ENCODE data around the gene NCK2.

NCK2 gene

GRCh38 chr2:105809723-105810122 lies 65.0 kb downstream of the NCK2 start:
- Histone ChIP-seq H3K36me3 (ENCODE audit: low read length) (no peaks in the 10 kb centered on the region), H3K4me3 (ENCODE audit: insufficient read depth, low read length, poor library complexity, severe bottlenecking) (no peak overlapping the region), H3K27ac (ENCODE audit: low read depth, low read length) (no peak overlapping the region), H2AFZ (ENCODE audit: low read depth, low read length, severe bottlenecking) (no peak overlapping the region), H3K9ac (ENCODE audit: low read length) (no peak overlapping the region), H3K4me2 (ENCODE audit: low read depth, low read length, poor library complexity, severe bottlenecking) (no peak overlapping the region), H3F3A (ENCODE audit: insufficient read depth) (no peaks in the 10 kb centered on the region), H4K20me1 (ENCODE audit: low read depth, low read length) (no peaks in the 10 kb centered on the region), H3K9me3 (ENCODE audit: insufficient read depth, low read length) (no peaks in the 10 kb centered on the region), H3K79me2 (ENCODE audit: insufficient read depth, low read length) (no peaks in the 10 kb centered on the region), H3K9me2 (replicated peaks; ENCODE audit: insufficient read depth, low read length) (no peaks in the 10 kb centered on the region), H3K27me3 (ENCODE audit: low read length) (no peaks in the 10 kb centered on the region)
- TF ChIP-seq CTCF (IDR thresholded peaks at IDR 0.05; ENCODE audit: insufficient read depth, low read length, poor library complexity, severe bottlenecking) (no peak), EZH2phosphoT487 (conservative IDR thresholded peaks at IDR 0.05; ENCODE audit: low read length) (no peak)

- H3K4me3 ChIP-seq (ENCODE audit: insufficient read depth, low read length, poor library complexity, severe bottlenecking) = no peak overlapping the region
- no peaks in the 10 kb centered on the region for H3K27me3 ChIP-seq (ENCODE audit: low read length)
- no peak overlapping the region for H3K27ac ChIP-seq (ENCODE audit: low read depth, low read length)
- no peak overlapping the region for H3K4me2 ChIP-seq (ENCODE audit: low read depth, low read length, poor library complexity, severe bottlenecking)
- H3K9me3 ChIP-seq (ENCODE audit: insufficient read depth, low read length) = no peaks in the 10 kb centered on the region
- H3F3A ChIP-seq (ENCODE audit: insufficient read depth) = no peaks in the 10 kb centered on the region
- no peak overlapping the region for H3K9ac ChIP-seq (ENCODE audit: low read length)
- no peaks in the 10 kb centered on the region for H3K9me2 ChIP-seq (replicated peaks; ENCODE audit: insufficient read depth, low read length)
- H3K36me3 ChIP-seq (ENCODE audit: low read length) = no peaks in the 10 kb centered on the region
- no peaks in the 10 kb centered on the region for H3K79me2 ChIP-seq (ENCODE audit: insufficient read depth, low read length)
- H2AFZ ChIP-seq (ENCODE audit: low read depth, low read length, severe bottlenecking) = no peak overlapping the region
- TF ChIP-seq EZH2phosphoT487 (conservative IDR thresholded peaks at IDR 0.05; ENCODE audit: low read length) (no peak), CTCF (IDR thresholded peaks at IDR 0.05; ENCODE audit: insufficient read depth, low read length, poor library complexity, severe bottlenecking) (no peak)
- H4K20me1 ChIP-seq (ENCODE audit: low read depth, low read length) = no peaks in the 10 kb centered on the region
Measured at GRCh38 chr2:105812180-105813044, 67.7 kb downstream of the NCK2 start.

- Histone ChIP-seq H3K9me2 (replicated peaks; ENCODE audit: insufficient read depth, low read length) (no peaks in the 10 kb centered on the region), H3K4me2 (ENCODE audit: low read depth, low read length, poor library complexity, severe bottlenecking) (no peak overlapping the region), H3K4me3 (ENCODE audit: insufficient read depth, low read length, poor library complexity, severe bottlenecking) (no peak overlapping the region), H3K9ac (ENCODE audit: low read length) (no peak overlapping the region), H3K27me3 (ENCODE audit: low read length) (no peaks in the 10 kb centered on the region), H3K9me3 (ENCODE audit: insufficient read depth, low read length) (no peaks in the 10 kb centered on the region), H3K79me2 (ENCODE audit: insufficient read depth, low read length) (no peaks in the 10 kb centered on the region), H3F3A (ENCODE audit: insufficient read depth) (no peaks in the 10 kb centered on the region), H4K20me1 (ENCODE audit: low read depth, low read length) (no peaks in the 10 kb centered on the region), H3K36me3 (ENCODE audit: low read length) (no peaks in the 10 kb centered on the region), H3K27ac (ENCODE audit: low read depth, low read length) (no peak overlapping the region), H2AFZ (ENCODE audit: low read depth, low read length, severe bottlenecking) (no peak overlapping the region)
- TF ChIP-seq CTCF (IDR thresholded peaks at IDR 0.05; ENCODE audit: insufficient read depth, low read length, poor library complexity, severe bottlenecking) = no peak
- no peak for TF ChIP-seq EZH2phosphoT487 (conservative IDR thresholded peaks at IDR 0.05; ENCODE audit: low read length)
Measured at GRCh38 chr2:105813045-105813315, 68.3 kb downstream of the NCK2 start.
